Measurements from ENCODE around the gene KCNA2.

DNA sequence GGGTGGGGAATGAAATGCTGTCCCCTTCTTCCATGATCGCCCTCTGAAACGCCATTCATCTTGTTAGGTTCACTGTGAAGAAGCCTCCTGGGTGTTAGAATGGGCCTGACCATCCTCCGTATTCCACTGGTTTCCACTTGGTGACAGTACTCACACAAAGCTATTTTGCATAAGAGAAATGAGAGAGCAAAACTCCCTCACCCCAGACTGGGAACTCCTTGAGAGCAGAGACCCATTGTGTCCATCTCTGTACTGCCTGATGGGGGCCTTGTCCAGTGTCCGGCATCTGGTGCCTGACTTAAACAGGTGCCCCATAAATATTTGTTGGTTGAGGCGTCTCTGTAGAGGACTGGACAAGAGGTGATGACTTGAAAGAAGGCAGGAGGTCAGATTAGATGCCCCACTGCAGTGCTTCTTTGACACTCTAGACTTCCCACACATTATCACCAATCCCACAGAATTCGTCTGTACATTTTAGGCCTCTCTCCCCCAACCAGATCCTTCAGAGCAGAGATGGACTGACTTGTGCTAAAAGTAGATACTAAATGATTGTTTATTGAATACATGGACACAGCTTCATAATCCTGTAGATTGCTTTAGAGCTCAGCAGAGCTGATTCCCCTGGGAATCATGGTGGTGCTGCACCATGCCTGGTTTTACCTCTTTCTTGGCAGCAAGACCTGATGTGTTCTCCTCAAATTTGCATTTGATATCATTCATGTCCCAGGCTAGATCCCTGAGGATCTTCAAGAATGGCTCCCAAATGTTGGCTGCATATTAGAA is 22.4 kb upstream of the KCNA2 start:
- TF ChIP-seq, protein P1, sequence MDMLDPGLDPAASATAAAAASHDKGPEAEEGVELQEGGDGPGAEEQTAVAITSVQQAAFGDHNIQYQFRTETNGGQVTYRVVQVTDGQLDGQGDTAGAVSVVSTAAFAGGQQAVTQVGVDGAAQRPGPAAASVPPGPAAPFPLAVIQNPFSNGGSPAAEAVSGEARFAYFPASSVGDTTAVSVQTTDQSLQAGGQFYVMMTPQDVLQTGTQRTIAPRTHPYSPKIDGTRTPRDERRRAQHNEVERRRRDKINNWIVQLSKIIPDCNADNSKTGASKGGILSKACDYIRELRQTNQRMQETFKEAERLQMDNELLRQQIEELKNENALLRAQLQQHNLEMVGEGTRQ (IDR thresholded peaks at IDR 0.05; ENCODE audit: low read depth, low read length): no peak
- TF ChIP-seq, protein P2, sequence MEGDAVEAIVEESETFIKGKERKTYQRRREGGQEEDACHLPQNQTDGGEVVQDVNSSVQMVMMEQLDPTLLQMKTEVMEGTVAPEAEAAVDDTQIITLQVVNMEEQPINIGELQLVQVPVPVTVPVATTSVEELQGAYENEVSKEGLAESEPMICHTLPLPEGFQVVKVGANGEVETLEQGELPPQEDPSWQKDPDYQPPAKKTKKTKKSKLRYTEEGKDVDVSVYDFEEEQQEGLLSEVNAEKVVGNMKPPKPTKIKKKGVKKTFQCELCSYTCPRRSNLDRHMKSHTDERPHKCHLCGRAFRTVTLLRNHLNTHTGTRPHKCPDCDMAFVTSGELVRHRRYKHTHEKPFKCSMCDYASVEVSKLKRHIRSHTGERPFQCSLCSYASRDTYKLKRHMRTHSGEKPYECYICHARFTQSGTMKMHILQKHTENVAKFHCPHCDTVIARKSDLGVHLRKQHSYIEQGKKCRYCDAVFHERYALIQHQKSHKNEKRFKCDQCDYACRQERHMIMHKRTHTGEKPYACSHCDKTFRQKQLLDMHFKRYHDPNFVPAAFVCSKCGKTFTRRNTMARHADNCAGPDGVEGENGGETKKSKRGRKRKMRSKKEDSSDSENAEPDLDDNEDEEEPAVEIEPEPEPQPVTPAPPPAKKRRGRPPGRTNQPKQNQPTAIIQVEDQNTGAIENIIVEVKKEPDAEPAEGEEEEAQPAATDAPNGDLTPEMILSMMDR (conservative IDR thresholded peaks at IDR 0.05; ENCODE audit: low read depth, low read length): no peak
- no peak for TF ChIP-seq RFX5 (IDR thresholded peaks at IDR 0.05; ENCODE audit: low read depth, low read length)
- TF ChIP-seq CEBPB (IDR thresholded peaks at IDR 0.05; ENCODE audit: low read depth, low read length): no peak

Measured in IMR-90 (cell line).